GM23248 (cell line): ENCODE measurements around the gene CORO2B. TPM values are rescaled to one million over a fixed set of nuclear protein-coding genes. Genes with fewer than 3 reads are reported as not detected.

Experiments used
- DNase-seq: peaks from one replicate; pipeline ENCODE4 v3.0.0-alpha.2; 2015
- H2AFZ ChIP-seq: fragments of 200-600 bp; sonication (generic); 2 replicates; pipeline ENCODE4 v1.6.1; 2016; ENCODE audit warnings: antibody characterized with exemption
- H3F3A ChIP-seq: fragments of 200-600 bp; sonication (generic); 2 replicates; pipeline ENCODE4 v1.6.1; 2016; ENCODE audit warnings: mild to moderate bottlenecking, antibody characterized with exemption, mixed run types; ENCODE audit not compliant: insufficient read depth
- H3K27ac ChIP-seq: fragments of 200-600 bp; sonication (generic); 2 replicates; pipeline ENCODE4 v1.5.1; 2016; ENCODE audit warnings: mild to moderate bottlenecking
- H3K27me3 ChIP-seq: fragments of 200-600 bp; sonication (generic); replicated peaks from 2 replicates; pipeline ENCODE4 v1.6.1; 2016; ENCODE audit warnings: mild to moderate bottlenecking; ENCODE audit not compliant: insufficient read depth
- H3K36me3 ChIP-seq: fragments of 200-600 bp; sonication (generic); 2 replicates; pipeline ENCODE4 v1.6.1; 2016; ENCODE audit warnings: low read depth, mild to moderate bottlenecking
- H3K4me1 ChIP-seq: fragments of 200-600 bp; sonication (generic); 2 replicates; pipeline ENCODE4 v1.6.1; 2016; ENCODE audit warnings: mild to moderate bottlenecking; ENCODE audit not compliant: insufficient read depth
- H3K4me2 ChIP-seq: fragments of 200-600 bp; sonication (generic); one replicate; pipeline ENCODE4 v1.6.1; 2016; ENCODE audit warnings: mild to moderate bottlenecking; ENCODE audit not compliant: unreplicated experiment
- H3K4me3 ChIP-seq: fragments of 200-600 bp; sonication (generic); 2 replicates; pipeline ENCODE4 v1.5.1; 2016; ENCODE audit warnings: mild to moderate bottlenecking
- H3K79me2 ChIP-seq: fragments of 200-600 bp; sonication (generic); 2 replicates; pipeline ENCODE4 v1.6.1; 2016; ENCODE audit warnings: mild to moderate bottlenecking; ENCODE audit not compliant: insufficient read depth
- H3K9ac ChIP-seq: fragments of 200-600 bp; sonication (generic); 2 replicates; pipeline ENCODE4 v1.6.1; 2016; ENCODE audit warnings: mild to moderate bottlenecking
- H3K9me2 ChIP-seq: fragments of 200-600 bp; sonication (generic); 2 replicates; pipeline ENCODE4 v1.6.1; 2016; ENCODE audit warnings: mixed run types, mild to moderate bottlenecking, moderate library complexity; ENCODE audit not compliant: insufficient read depth
- H3K9me3 ChIP-seq: fragments of 200-600 bp; sonication (generic); one replicate; pipeline ENCODE4 v1.6.1; 2017; ENCODE audit warnings: low read depth
- H4K20me1 ChIP-seq: fragments of 200-600 bp; sonication (generic); 2 replicates; pipeline ENCODE4 v1.6.0; 2016; ENCODE audit not compliant: insufficient read depth
- EZH2 ChIP-seq: fragments of 200-600 bp; sonication (generic); IDR thresholded peaks from 2 replicates; pipeline ENCODE4 v1.6.1; 2018; ENCODE audit warnings: antibody characterized with exemption, mild to moderate bottlenecking; ENCODE audit not compliant: insufficient read depth, poor library complexity, severe bottlenecking
- EZH2phosphoT487 ChIP-seq: fragments of 200-600 bp; sonication (generic); IDR thresholded peaks from 2 replicates; pipeline ENCODE4 v1.6.1; 2018; ENCODE audit warnings: antibody characterized with exemption, moderate library complexity, mild to moderate bottlenecking, low read depth; ENCODE audit not compliant: insufficient read depth
- WGBS, 2 experiments: methylation state at CpG; one replicate each; pipeline ENCODE4 v1.1.6; 2015 to 2017; ENCODE audit warnings: low lambda C conversion rate in 2 of 2, low coverage in 1 of 2; ENCODE audit errors: missing lambda C conversion rate in 2 of 2; 5-methylcytosine and 5-hydroxymethylcytosine counted together
- in situ Hi-C: fragments of 300-500 bp; cut with MboI; formaldehyde crosslinking; loops from 2 replicates; pipeline ENCODE4 v1.15.0; 2020
- polyA plus RNA-seq: library from polyadenylated mRNA; unstranded; fragments of >200 nt; fragmentation: Nextera tagmentation; extraction: Ambion mirVana; gene quantifications from 2 replicates; pipeline ENCODE4 v1.2.1, GENCODE V29; 2016
- total RNA-seq: library from RNA; depleted of rRNA; stranded (reverse); fragments of >200 nt; shearing (Covaris generic); gene quantifications from 2 replicates; pipeline ENCODE4 v1.2.3, GENCODE V29; 2014

The CORO2B gene
- total and polyA plus RNA-seq, 2 experiments from 2014 or later: 2.7 to 7.7 TPM

- no peaks in the 10 kb centered on the region for H4K20me1 ChIP-seq
- WGBS, 2 experiments: 88 to 90% methylated on average over 8 of the region's 8 CpGs
- no peak overlapping the region for H3K27ac ChIP-seq
- no peak overlapping the region for H3K4me2 ChIP-seq
- no peak overlapping the region for H3K4me3 ChIP-seq
- H3K4me1 ChIP-seq: no peaks in the 10 kb centered on the region
- TF ChIP-seq EZH2: no peak
- no peak for TF ChIP-seq EZH2phosphoT487
- no peak overlapping the region for H2AFZ ChIP-seq
- H3K27me3 ChIP-seq: no peaks in the 10 kb centered on the region
- H3K9me3 ChIP-seq: no peaks in the 10 kb centered on the region
- no peak for DNase-seq
- H3F3A ChIP-seq: 0 out of 2 replicates have a peak, but pooled peaks cover 6% of the 10 kb centered on the region
- H3K9me2 ChIP-seq: no peaks in the 10 kb centered on the region
- peaks cover 25% of the 10 kb centered on the region for H3K79me2 ChIP-seq
- no peaks in the 10 kb centered on the region for H3K36me3 ChIP-seq
- no peak overlapping the region for H3K9ac ChIP-seq
- in situ Hi-C loops: no loop called here
These were observed 32.0 kb downstream of the CORO2B start for GRCh38 chr15:68610825-68611224.

- Histone ChIP-seq H2AFZ (no peak overlapping the region), H3K79me2 (peaks cover 11% of the 10 kb centered on the region; the same call in 1 of the 2 replicates), H3K4me1 (no peaks in the 10 kb centered on the region), H3K36me3 (no peaks in the 10 kb centered on the region), H3F3A (0 out of 2 replicates have a peak, but pooled peaks cover 7% of the 10 kb centered on the region), H3K9ac (no peak overlapping the region), H4K20me1 (no peaks in the 10 kb centered on the region), H3K27ac (no peak overlapping the region), H3K4me3 (no peak overlapping the region), H3K9me2 (no peaks in the 10 kb centered on the region), H3K27me3 (no peaks in the 10 kb centered on the region), H3K9me3 (no peaks in the 10 kb centered on the region), H3K4me2 (no peak overlapping the region)
- in situ Hi-C loops: no loop called here
- WGBS, 2 experiments: 94 to 98% methylated on average over 3 of the region's 3 CpGs
- DNase-seq: no peak
- TF ChIP-seq EZH2phosphoT487 (no peak), EZH2 (no peak)
These were observed 33.7 kb downstream of the CORO2B start for GRCh38 chr15:68612503-68612902.

- 81 to 82% methylated on average over 6 of the region's 6 CpGs for WGBS, 2 experiments
- in situ Hi-C loops: no loop called here
- no peak overlapping the region for H3K9ac ChIP-seq
- H3K79me2 ChIP-seq: peaks cover 15% of the 10 kb centered on the region
- H3K27me3 ChIP-seq: no peaks in the 10 kb centered on the region
- H3K4me3 ChIP-seq: no peak overlapping the region
- H3K9me3 ChIP-seq: no peaks in the 10 kb centered on the region
- peak; percentile 45 for DNase-seq
- no peaks in the 10 kb centered on the region for H4K20me1 ChIP-seq
- H3K27ac ChIP-seq: no peak overlapping the region
- no peak overlapping the region for H3K4me2 ChIP-seq
- H3K36me3 ChIP-seq: no peaks in the 10 kb centered on the region
- H3F3A ChIP-seq: 0 out of 2 replicates have a peak, but pooled peaks cover 7% of the 10 kb centered on the region
- H3K9me2 ChIP-seq: no peaks in the 10 kb centered on the region
- H2AFZ ChIP-seq: no peak overlapping the region
- H3K4me1 ChIP-seq: peaks cover under 1% of the 10 kb centered on the region; the same call in 1 of the 2 replicates
- no peak for TF ChIP-seq EZH2phosphoT487
- no peak for TF ChIP-seq EZH2
These were observed 34.4 kb downstream of the CORO2B start for GRCh38 chr15:68612979-68613740.

GRCh38 chr15:68614286-68615035, 35.7 kb downstream of the CORO2B start:
- Histone ChIP-seq H3K4me3 (no peak overlapping the region), H3K9ac (no peak overlapping the region), H3F3A (peaks cover 16% of the 10 kb centered on the region), H3K36me3 (no peaks in the 10 kb centered on the region), H3K4me2 (no peak overlapping the region), H4K20me1 (no peaks in the 10 kb centered on the region), H3K27ac (no peak overlapping the region), H3K4me1 (peaks cover 13% of the 10 kb centered on the region), H3K9me2 (no peaks in the 10 kb centered on the region), H2AFZ (no peak overlapping the region), H3K27me3 (no peaks in the 10 kb centered on the region), H3K9me3 (no peaks in the 10 kb centered on the region), H3K79me2 (peaks cover 17% of the 10 kb centered on the region)
- TF ChIP-seq EZH2: no peak
- no peak for TF ChIP-seq EZH2phosphoT487
- 89 to 92% methylated on average over 17 of the region's 17 CpGs for WGBS, 2 experiments
- DNase-seq: no peak
- in situ Hi-C loops: no loop called here
